Immature natural killer cell (primary cell): ENCODE results near the gene MRPL1. TPM values are rescaled to one million over a fixed set of nuclear protein-coding genes. Genes with fewer than 3 reads are reported as not detected.
A peak's percentile ranks its signal among the peaks of the same experiment; 100 is the strongest.

Source experiments
- DNase-seq, 3 donors: peaks; one replicate each; pipeline ENCODE4 v3.0.0; 2022; ENCODE audit warnings: mixed read lengths in 1 of 3
- H3K27ac Mint-ChIP-seq, 6 donors: one replicate each; pipeline ENCODE4 v1.8.0; 2020; ENCODE audit warnings: mixed read lengths in 6 of 6, mild to moderate bottlenecking in 5 of 6, inconsistent platforms in 4 of 6, moderate library complexity in 3 of 6
- H3K27me3 Mint-ChIP-seq, 3 donors: one replicate each; pipeline ENCODE4 v1.8.0; 2020 to 2021; ENCODE audit warnings: low read depth in 3 of 3, mild to moderate bottlenecking in 3 of 3, mixed read lengths in 3 of 3, moderate library complexity in 3 of 3, inconsistent platforms in 1 of 3
- H3K36me3 Mint-ChIP-seq, 3 donors: one replicate each; pipeline ENCODE4 v1.8.0; 2020; ENCODE audit warnings: mixed read lengths in 3 of 3, inconsistent platforms in 2 of 3, mild to moderate bottlenecking in 2 of 3
- H3K4me1 Mint-ChIP-seq, 2 donors: one replicate each; pipeline ENCODE4 v1.8.0; 2020; ENCODE audit warnings: inconsistent platforms in 2 of 2, mild to moderate bottlenecking in 2 of 2, mixed read lengths in 2 of 2, moderate library complexity in 1 of 2
- H3K4me3 Mint-ChIP-seq, 5 donors: one replicate each; pipeline ENCODE4 v1.8.0; 2020; ENCODE audit warnings: mild to moderate bottlenecking in 5 of 5, mixed read lengths in 5 of 5, inconsistent platforms in 3 of 5, moderate library complexity in 3 of 5
- H3K9me3 Mint-ChIP-seq, 6 donors: one replicate each; pipeline ENCODE4 v1.8.0; 2020; ENCODE audit warnings: mild to moderate bottlenecking in 6 of 6, mixed read lengths in 6 of 6, inconsistent platforms in 4 of 6, moderate library complexity in 3 of 6
- polyA plus RNA-seq, 3 donors: library from polyadenylated mRNA; unstranded; fragments of 300-500 nt; fragmentation: Illumina TruSeq; gene quantifications; one replicate each; pipeline ENCODE4 v1.2.3, GENCODE V29; 2021

MRPL1 gene
- polyA plus RNA-seq, 3 donors from 2014 or later = 18.1 to 33.2 (median 24.4) TPM

DNA sequence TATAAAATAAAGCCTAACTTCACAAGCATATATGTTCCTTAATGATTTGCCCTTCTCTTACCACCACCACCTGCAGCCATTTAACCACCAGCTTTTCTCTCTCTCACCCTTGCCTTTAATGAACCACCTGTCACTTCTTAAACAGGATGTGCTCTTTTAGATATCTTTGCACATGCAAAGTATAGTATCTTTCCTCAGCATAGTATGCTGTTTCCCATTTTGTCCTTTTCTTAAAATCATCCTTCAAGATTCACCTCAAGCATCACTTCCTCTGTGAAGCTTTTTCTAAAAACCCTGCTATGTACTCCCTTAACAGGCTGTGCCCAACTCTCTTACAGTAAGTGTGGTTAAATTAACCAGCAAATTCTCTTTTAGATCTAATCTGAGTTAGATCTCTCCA is 35.3 kb upstream of the MRPL1 start:
- H3K9me3 Mint-ChIP-seq = no peaks in the 10 kb centered on the region
- peak; percentile 28 to 57 (median 52) for DNase-seq
- peaks cover 43 to 44% of the 10 kb centered on the region in 2 donors for H3K4me1 Mint-ChIP-seq

GRCh38 chr4:77833126-77833724 is 29.4 kb upstream of the MRPL1 start:
- H3K4me3 Mint-ChIP-seq = no peak overlapping the region
- H3K4me1 Mint-ChIP-seq = peaks cover 13% of the 10 kb centered on the region in 2 donors
- no peak overlapping the region for H3K27ac Mint-ChIP-seq
- no peaks in the 10 kb centered on the region for H3K27me3 Mint-ChIP-seq
- H3K36me3 Mint-ChIP-seq = no peaks in the 10 kb centered on the region
- DNase-seq = no peak
- no peaks in the 10 kb centered on the region for H3K9me3 Mint-ChIP-seq

More for the DNA sequence above, 35.3 kb upstream of the MRPL1 start:
- H3K27me3 Mint-ChIP-seq = peaks cover 0 to 4% (median 2%) of the 10 kb centered on the region in 3 donors
- peak overlapping the region; percentile 20 to 62 (median 31) for H3K4me3 Mint-ChIP-seq
- H3K27ac Mint-ChIP-seq = peak overlapping the region; percentile 69 to 83 (median 77)
- no peaks in the 10 kb centered on the region for H3K36me3 Mint-ChIP-seq

GRCh38 chr4:77834403-77834802 is 28.2 kb upstream of the MRPL1 start:
- H3K27ac Mint-ChIP-seq = no peak overlapping the region

DNA sequence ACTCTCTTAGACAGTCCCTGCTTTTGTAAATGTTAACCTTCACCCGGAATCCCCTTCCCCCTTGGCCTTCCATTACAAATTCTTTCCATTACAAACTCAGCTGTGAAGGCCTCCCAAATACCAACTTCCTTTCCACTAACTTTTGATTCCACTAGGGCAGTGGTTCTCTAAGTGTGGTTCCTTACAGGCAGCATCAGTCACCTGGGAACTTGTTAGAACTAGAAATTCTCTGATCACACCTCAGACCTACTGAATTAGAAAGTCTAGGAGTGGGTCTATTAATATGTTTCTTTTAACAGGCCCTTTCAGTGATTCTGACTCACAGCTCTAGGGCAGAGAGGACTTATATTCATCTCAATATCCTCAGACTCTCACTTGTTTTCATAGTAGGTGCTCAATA is 19.0 kb upstream of the MRPL1 start:
- no peaks in the 10 kb centered on the region for H3K9me3 Mint-ChIP-seq
- H3K27me3 Mint-ChIP-seq = no peaks in the 10 kb centered on the region
- peak overlapping the region in 3 of 6 donors; percentile 17 to 47 (median 43) for H3K27ac Mint-ChIP-seq
- H3K36me3 Mint-ChIP-seq = no peaks in the 10 kb centered on the region
- DNase-seq = no peak
- H3K4me1 Mint-ChIP-seq = peaks cover 18 to 24% of the 10 kb centered on the region in 2 donors
- no peak overlapping the region for H3K4me3 Mint-ChIP-seq

More at GRCh38 chr4:77834403-77834802, 28.2 kb upstream of the MRPL1 start:
- Mint-ChIP-seq H3K27me3 (no peaks in the 10 kb centered on the region), H3K9me3 (no peaks in the 10 kb centered on the region), H3K36me3 (no peaks in the 10 kb centered on the region), H3K4me1 (peaks cover 2% of the 10 kb centered on the region in 2 donors), H3K4me3 (no peak overlapping the region)
- no peak for DNase-seq

GRCh38 chr4:77844363-77844762 is 18.3 kb upstream of the MRPL1 start:
- DNase-seq = no peak

DNA sequence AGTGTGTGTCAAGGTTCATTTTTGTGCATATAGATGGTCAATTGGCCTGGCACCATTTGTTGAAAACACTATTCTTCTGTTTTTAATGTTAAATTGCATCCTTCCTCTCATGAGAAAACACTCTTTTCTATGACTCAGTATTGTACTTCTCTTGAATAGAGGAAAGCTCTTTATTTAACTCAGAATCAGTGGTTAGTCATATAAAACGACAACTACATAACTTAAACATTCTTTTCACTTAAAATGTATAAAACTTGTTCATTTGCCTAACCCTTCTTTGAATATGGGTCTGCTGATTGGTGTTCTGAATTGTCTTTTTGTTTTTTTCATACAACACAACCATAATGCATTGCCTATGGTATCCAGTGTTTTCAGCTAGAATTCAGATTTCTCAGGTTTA is 17.2 kb upstream of the MRPL1 start:
- H3K27me3 Mint-ChIP-seq = peaks cover 5 to 7% (median 6%) of the 10 kb centered on the region in 3 donors
- DNase-seq = no peak
- no peaks in the 10 kb centered on the region for H3K36me3 Mint-ChIP-seq
- H3K4me1 Mint-ChIP-seq = peaks cover 33 to 37% of the 10 kb centered on the region in 2 donors
- no peaks in the 10 kb centered on the region for H3K9me3 Mint-ChIP-seq
- H3K4me3 Mint-ChIP-seq = no peak overlapping the region
- H3K27ac Mint-ChIP-seq = no peak overlapping the region

More at GRCh38 chr4:77844363-77844762, 18.3 kb upstream of the MRPL1 start:
- Mint-ChIP-seq H3K4me1 (peaks cover 25 to 31% of the 10 kb centered on the region in 2 donors), H3K27ac (no peak overlapping the region), H3K27me3 (peaks cover 3 to 5% (median 4%) of the 10 kb centered on the region in 3 donors), H3K36me3 (no peaks in the 10 kb centered on the region), H3K9me3 (no peaks in the 10 kb centered on the region), H3K4me3 (no peak overlapping the region)

DNA sequence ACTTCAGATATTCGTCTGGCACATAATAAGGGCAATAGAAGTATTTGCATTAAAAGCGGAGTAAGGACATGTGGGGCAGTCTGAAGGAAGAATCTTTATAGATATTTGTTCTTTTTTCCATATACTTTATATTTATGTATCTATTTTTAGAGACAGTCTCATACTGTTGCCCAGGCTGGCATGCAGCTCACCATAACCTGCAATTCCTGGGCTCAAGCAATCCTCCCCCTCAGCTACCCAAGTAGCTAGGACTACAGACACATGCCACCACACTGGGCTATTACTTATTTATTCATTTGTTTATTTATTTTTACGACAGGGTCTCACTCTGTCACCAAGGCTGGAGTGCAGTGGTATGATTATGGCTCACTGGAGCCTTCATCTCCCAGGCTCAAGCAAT is 16.7 kb upstream of the MRPL1 start:
- H3K27me3 Mint-ChIP-seq = peaks cover 5 to 7% (median 6%) of the 10 kb centered on the region in 3 donors
- H3K27ac Mint-ChIP-seq = no peak overlapping the region
- no peak overlapping the region for H3K4me3 Mint-ChIP-seq
- no peaks in the 10 kb centered on the region for H3K36me3 Mint-ChIP-seq
- DNase-seq = no peak
- H3K9me3 Mint-ChIP-seq = no peaks in the 10 kb centered on the region
- H3K4me1 Mint-ChIP-seq = peaks cover 33 to 38% of the 10 kb centered on the region in 2 donors

DNA sequence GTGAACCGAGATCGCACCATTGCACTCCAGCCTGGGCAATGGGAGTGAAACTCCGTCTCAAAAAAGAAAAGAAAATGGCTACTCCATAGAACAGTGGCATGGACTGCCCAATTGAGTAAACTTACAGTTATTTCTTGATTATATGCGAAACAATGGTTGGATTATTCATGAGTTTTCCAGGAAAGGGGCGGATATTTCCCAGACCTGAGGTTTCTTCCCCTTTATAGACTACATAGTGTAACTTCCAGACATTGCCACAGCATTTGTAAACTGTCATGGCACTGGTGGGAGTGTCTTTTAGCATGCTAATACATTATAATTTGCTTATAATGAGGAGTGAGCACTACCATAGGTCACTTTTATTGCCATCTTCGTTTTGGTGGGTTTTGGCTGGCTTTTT is 14.1 kb upstream of the MRPL1 start:
- peaks cover 5 to 15% (median 12%) of the 10 kb centered on the region in 3 donors for H3K27me3 Mint-ChIP-seq
- H3K4me3 Mint-ChIP-seq = peak overlapping the region in 1 of 5 donors; percentile 64
- no peak for DNase-seq
- peak overlapping the region in 4 of 6 donors; percentile 77 to 92 (median 89) for H3K27ac Mint-ChIP-seq
- H3K4me1 Mint-ChIP-seq = peaks cover 55 to 61% of the 10 kb centered on the region in 2 donors
- H3K9me3 Mint-ChIP-seq = no peaks in the 10 kb centered on the region
- H3K36me3 Mint-ChIP-seq = no peaks in the 10 kb centered on the region

- DNase-seq = peak; percentile 68 to 73 (median 71)
- H3K4me3 Mint-ChIP-seq = peak overlapping the region; percentile 48 to 66 (median 60)
- no peaks in the 10 kb centered on the region for H3K36me3 Mint-ChIP-seq
- peaks cover 5 to 21% (median 17%) of the 10 kb centered on the region in 3 donors for H3K27me3 Mint-ChIP-seq
- H3K9me3 Mint-ChIP-seq = no peaks in the 10 kb centered on the region
- peak overlapping the region; percentile 77 to 92 (median 88) for H3K27ac Mint-ChIP-seq
- H3K4me1 Mint-ChIP-seq = peaks cover 58 to 61% of the 10 kb centered on the region in 2 donors
These were observed 13.2 kb upstream of the MRPL1 start for GRCh38 chr4:77849278-77849965.

DNA sequence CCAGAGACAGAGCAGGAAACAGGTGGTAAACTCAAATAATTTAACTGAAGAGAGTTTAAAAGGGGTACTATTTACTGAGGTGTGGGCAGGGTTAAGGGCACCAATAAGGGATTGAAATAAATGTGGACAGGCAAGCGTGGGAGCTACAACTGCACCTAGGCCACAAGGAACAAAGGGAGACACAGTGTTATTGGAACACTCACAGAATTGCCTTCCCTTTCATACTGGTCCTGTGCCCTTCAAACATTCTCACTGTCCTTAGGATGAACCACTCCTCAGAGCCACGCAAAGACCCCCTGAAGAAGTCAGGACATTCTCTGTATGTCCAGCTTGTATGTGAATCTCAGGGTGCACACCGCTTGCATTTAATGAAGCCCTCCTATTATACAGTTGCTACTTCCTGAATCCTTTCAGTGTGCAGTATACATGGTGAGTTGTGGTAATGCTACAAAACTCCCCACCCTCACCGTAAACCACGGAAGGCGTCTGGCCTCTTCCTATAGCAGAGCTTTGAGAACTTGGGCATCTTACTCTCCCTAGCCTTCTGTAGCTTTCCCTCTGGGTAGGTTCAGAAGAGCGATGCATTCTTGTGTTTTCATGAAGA is 9.6 kb upstream of the MRPL1 start:
- peak; percentile 82 to 86 (median 84) for DNase-seq
- Mint-ChIP-seq H3K27me3 (peaks cover 5 to 26% (median 18%) of the 10 kb centered on the region in 3 donors), H3K9me3 (no peaks in the 10 kb centered on the region), H3K4me1 (peaks cover 78 to 84% of the 10 kb centered on the region in 2 donors), H3K4me3 (peak overlapping the region; percentile 75 to 89 (median 84)), H3K27ac (peak overlapping the region; percentile 95 to 100 (median 99)), H3K36me3 (peaks cover 0 to 4% (median 0%) of the 10 kb centered on the region in 3 donors)

- Mint-ChIP-seq H3K27ac (peak overlapping the region; percentile 95 to 100 (median 99)), H3K4me1 (peaks cover 72 to 77% of the 10 kb centered on the region in 2 donors), H3K27me3 (peaks cover 0 to 19% (median 13%) of the 10 kb centered on the region in 3 donors), H3K9me3 (no peaks in the 10 kb centered on the region), H3K36me3 (peaks cover 0 to 4% (median 0%) of the 10 kb centered on the region in 3 donors), H3K4me3 (peak overlapping the region; percentile 75 to 87 (median 82))
- DNase-seq = peak; percentile 58 to 77 (median 74)
These were observed 8.1 kb upstream of the MRPL1 start for GRCh38 chr4:77854431-77855111.

DNA sequence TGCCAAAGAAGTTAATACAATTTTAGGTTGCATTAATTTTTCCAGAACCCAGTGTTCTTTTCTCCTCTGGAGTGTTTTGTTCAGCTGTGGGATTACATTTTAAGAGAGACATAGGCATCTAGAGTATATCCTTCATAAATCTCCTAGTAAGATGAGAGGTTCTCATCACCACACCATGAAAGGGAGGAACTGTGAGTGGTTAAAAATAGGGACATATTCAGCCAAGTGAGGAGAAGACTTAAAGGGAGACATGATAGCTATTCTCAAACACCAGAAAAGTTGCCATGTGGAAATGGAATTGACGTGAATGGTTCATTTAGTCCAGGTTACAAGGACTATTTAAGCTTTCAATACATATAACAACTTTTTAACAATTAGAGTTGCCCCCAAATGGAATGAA is 6.5 kb upstream of the MRPL1 start:
- H3K27me3 Mint-ChIP-seq = peaks cover 0 to 26% (median 16%) of the 10 kb centered on the region in 3 donors
- H3K9me3 Mint-ChIP-seq = no peaks in the 10 kb centered on the region
- peaks cover 71 to 76% of the 10 kb centered on the region in 2 donors for H3K4me1 Mint-ChIP-seq
- peak overlapping the region; percentile 57 to 99 (median 91) for H3K27ac Mint-ChIP-seq
- DNase-seq = no peak
- H3K36me3 Mint-ChIP-seq = peaks cover 0 to 4% (median 0%) of the 10 kb centered on the region in 3 donors
- H3K4me3 Mint-ChIP-seq = peak overlapping the region in 2 of 5 donors; percentile 3 to 70

- Mint-ChIP-seq H3K27ac (peak overlapping the region; percentile 72 to 99 (median 92)), H3K27me3 (peaks cover 15 to 36% (median 32%) of the 10 kb centered on the region in 3 donors), H3K4me1 (peaks cover 70 to 76% of the 10 kb centered on the region in 2 donors), H3K9me3 (peaks cover 0 to 7% (median 2%) of the 10 kb centered on the region in 6 donors), H3K36me3 (peaks cover 0 to 6% (median 4%) of the 10 kb centered on the region in 3 donors), H3K4me3 (no peak overlapping the region)
- DNase-seq = no peak
These were observed 3.4 kb upstream of the MRPL1 start for GRCh38 chr4:77859256-77859655.
